Germinal center (tissue), 1 donor: ENCODE data around the gene SYNPO.
A peak's percentile ranks its signal among the peaks of the same experiment; 100 is the strongest.

Experiments used
- DNase-seq: peaks from one replicate; pipeline ENCODE4 v3.0.0; 2012; ENCODE audit warnings: mixed read lengths, low spot score

Gene SYNPO

DNA sequence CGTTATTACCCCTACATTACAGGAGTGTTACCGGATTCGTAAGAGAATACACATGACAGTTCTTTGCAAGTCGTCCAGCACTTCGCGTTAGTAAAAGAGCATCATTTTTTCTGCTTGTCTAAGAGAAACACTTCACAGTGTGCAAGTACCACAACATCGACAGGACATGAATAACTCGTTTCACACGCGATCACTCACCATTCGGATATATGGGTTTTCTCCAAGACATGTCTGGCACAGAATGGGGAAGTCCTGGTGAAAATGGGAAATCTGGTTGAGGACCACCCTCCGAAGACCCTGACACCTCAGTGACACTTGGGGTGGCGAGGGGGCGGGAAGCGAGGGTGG lies 59.8 kb downstream of the SYNPO start:
- DNase-seq: no peak

GRCh38 chr5:150700594-150701377 lies 60.3 kb downstream of the SYNPO start, which contains the start of gene RBM22:
RBM22 (minus strand) TSS chr5:150701062; CDS start chr5:150700985, 77 bp downstream.
- DNase-seq: peak; percentile 84

DNA sequence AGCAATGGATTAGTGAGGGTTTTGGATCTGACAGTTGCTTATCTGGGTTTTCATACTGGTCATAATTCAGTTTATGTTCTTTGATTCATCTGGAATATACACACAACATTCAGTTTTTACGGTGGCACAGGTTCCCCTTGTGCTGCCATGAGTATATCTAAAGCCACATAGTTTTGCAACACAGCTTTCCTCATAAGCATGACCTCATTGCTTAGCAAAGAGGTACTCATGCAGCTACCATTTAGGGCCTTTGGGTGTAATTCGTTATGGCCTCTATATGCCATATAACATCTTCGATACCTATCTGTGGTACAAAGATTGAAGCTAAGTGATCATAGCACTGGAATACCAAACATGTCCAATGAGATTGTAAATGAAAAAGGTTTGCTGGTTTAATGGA lies 63.3 kb downstream of the SYNPO start:
- DNase-seq: no peak

- no peak for DNase-seq
Observed at GRCh38 chr5:150706776-150707390, 66.4 kb downstream of the SYNPO start.
